CD14-positive monocyte (primary cell): ENCODE results near the gene EIF2S1. TPM values are rescaled to one million over a fixed set of nuclear protein-coding genes. Genes with fewer than 3 reads are reported as not detected.

Experiments
- DNase-seq, 3 donors: peaks; one replicate each; pipeline ENCODE4 v3.0.0-alpha.2; 2011 to 2022
- H2AFZ ChIP-seq: 2 replicates; pipeline ENCODE4 v1.6.0; 2012; ENCODE audit warnings: mild to moderate bottlenecking, low read depth, low read length, inconsistent platforms; ENCODE audit not compliant: insufficient read depth, poor library complexity, severe bottlenecking
- H3K27ac ChIP-seq, 2 donors: 1 replicate in 1 of 2; 2 replicates in 1 of 2; pipeline ENCODE4 v1.5.1; 2012 to 2013; ENCODE audit warnings: low read length in 2 of 2, control low read depth in 1 of 2, inconsistent platforms in 1 of 2, low read depth in 1 of 2, mild to moderate bottlenecking in 1 of 2
- H3K27me3 ChIP-seq, 2 donors: one replicate each; pipeline versions ENCODE4 v1.6.0 to v1.6.1; 2011 to 2013; ENCODE audit warnings: low read length in 2 of 2; ENCODE audit not compliant: control insufficient read depth in 2 of 2, insufficient read depth in 2 of 2
- H3K36me3 ChIP-seq, 2 donors: replicated peaks in 1 of 2; 1 replicate in 1 of 2; 2 replicates in 1 of 2; pipeline versions ENCODE4 v1.5.1 to v1.6.1; 2012 to 2013; ENCODE audit warnings: low read length in 2 of 2, control low read depth in 1 of 2, inconsistent platforms in 1 of 2, mild to moderate bottlenecking in 1 of 2; ENCODE audit not compliant: insufficient read depth in 2 of 2, control insufficient read depth in 1 of 2
- H3K4me1 ChIP-seq, 2 donors: 1 replicate in 1 of 2; 2 replicates in 1 of 2; pipeline versions ENCODE4 v1.5.1 to v1.6.1; 2012 to 2013; ENCODE audit warnings: low read length in 2 of 2, control low read depth in 1 of 2, inconsistent platforms in 1 of 2, mild to moderate bottlenecking in 1 of 2, moderate library complexity in 1 of 2; ENCODE audit not compliant: insufficient read depth in 2 of 2, control insufficient read depth in 1 of 2
- H3K4me2 ChIP-seq: replicated peaks from 2 replicates; pipeline ENCODE3; 2012; ENCODE audit warnings: low read length, moderate library complexity, mild to moderate bottlenecking; ENCODE audit not compliant: poor library complexity, severe bottlenecking; ENCODE audit errors: extremely low read depth
- H3K4me3 ChIP-seq, 3 experiments: fragments of 200-600 bp in 1 of 3; sonication (generic) in 1 of 3; replicated peaks in 1 of 3; 1 replicate in 2 of 3; 2 replicates in 1 of 3; pipeline ENCODE4 v1.5.1; 2011 to 2013; ENCODE audit warnings: low read length in 3 of 3, mild to moderate bottlenecking in 3 of 3, control low read depth in 2 of 3, low read depth in 2 of 3, inconsistent platforms in 1 of 3, moderate library complexity in 1 of 3
- H3K79me2 ChIP-seq: 2 replicates; pipeline ENCODE4 v1.6.0; 2012; ENCODE audit warnings: mild to moderate bottlenecking, control low read depth, inconsistent platforms, low read length, moderate library complexity; ENCODE audit not compliant: insufficient read depth
- H3K9ac ChIP-seq: 2 replicates; pipeline ENCODE4 v1.6.0; 2017; ENCODE audit warnings: low read length, mild to moderate bottlenecking; ENCODE audit not compliant: insufficient read depth, poor library complexity, severe bottlenecking
- H3K9me3 ChIP-seq, 2 donors: replicated peaks in 1 of 2; 1 replicate in 1 of 2; 2 replicates in 1 of 2; pipeline versions ENCODE4 v1.5.1 to v1.6.1; 2012 to 2013; ENCODE audit warnings: low read length in 2 of 2, control low read depth in 1 of 2; ENCODE audit not compliant: control insufficient read depth in 1 of 2, insufficient read depth in 1 of 2
- H4K20me1 ChIP-seq: 2 replicates; pipeline ENCODE4 v1.6.0; 2012; ENCODE audit warnings: mild to moderate bottlenecking, low read length, control low read depth, moderate library complexity; ENCODE audit not compliant: insufficient read depth
- H3K27ac Mint-ChIP-seq, 7 donors: one replicate each; pipeline ENCODE4 v1.8.0; 2020; ENCODE audit warnings: mild to moderate bottlenecking in 7 of 7, mixed read lengths in 7 of 7, moderate library complexity in 6 of 7, inconsistent platforms in 2 of 7
- H3K27me3 Mint-ChIP-seq, 3 donors: one replicate each; pipeline ENCODE4 v1.8.0; 2021 to 2022; ENCODE audit warnings: low read depth in 3 of 3, mild to moderate bottlenecking in 3 of 3, mixed read lengths in 3 of 3, moderate library complexity in 3 of 3, inconsistent platforms in 1 of 3
- H3K36me3 Mint-ChIP-seq, 2 donors: one replicate each; pipeline ENCODE4 v1.8.0; 2020; ENCODE audit warnings: mixed read lengths in 2 of 2, inconsistent platforms in 1 of 2, mild to moderate bottlenecking in 1 of 2
- H3K4me1 Mint-ChIP-seq: one replicate; pipeline ENCODE4 v1.8.0; 2020; ENCODE audit warnings: mild to moderate bottlenecking, mixed read lengths
- H3K4me3 Mint-ChIP-seq, 2 donors: one replicate each; pipeline ENCODE4 v1.8.0; 2020; ENCODE audit warnings: mild to moderate bottlenecking in 2 of 2, mixed read lengths in 2 of 2, moderate library complexity in 1 of 2
- H3K9me3 Mint-ChIP-seq, 7 donors: one replicate each; pipeline ENCODE4 v1.8.0; 2020 to 2022; ENCODE audit warnings: mixed read lengths in 7 of 7, mild to moderate bottlenecking in 6 of 7, moderate library complexity in 6 of 7, inconsistent platforms in 2 of 7
- CTCF ChIP-seq: fragments of 200-600 bp; IDR thresholded peaks from one replicate; pipeline ENCODE4 v1.8.0; 2022; ENCODE audit warnings: antibody characterized with exemption, mild to moderate bottlenecking
- WGBS: methylation state at CpG from one replicate; pipeline ENCODE4 v1.1.5; 2013; ENCODE audit warnings: missing lambda C conversion rate; ENCODE audit not compliant: insufficient coverage; 5-methylcytosine and 5-hydroxymethylcytosine counted together
- intact Hi-C, 2 donors: fragments of 100-400 bp; cut with micrococcal nuclease; formaldehyde crosslinking; loops; one replicate each; pipeline versions ENCODE4 v1.15.0 to v1.15.1; 2023
- polyA plus RNA-seq, 3 donors: library from polyadenylated mRNA; depleted of rRNA in 1 of 3; unstranded in 2 of 3; stranded (reverse) in 1 of 3; fragments of 300-500 nt in 2 of 3; fragments of >200 nt in 1 of 3; fragmentation: Illumina TruSeq in 2 of 3; gene quantifications; 1 replicate in 2 of 3; 2 replicates in 1 of 3; pipeline ENCODE4 v1.2.3, GENCODE V29; 2012 to 2021

EIF2S1 gene
- polyA plus RNA-seq, 3 donors = 21.9 to 111 (median 110) TPM

- Histone ChIP-seq H3K9me3 (no peaks in the 10 kb centered on the region), H3K36me3 (no peaks in the 10 kb centered on the region), H3K9ac (no peak overlapping the region), H3K4me1 (no peaks in the 10 kb centered on the region), H3K79me2 (no peaks in the 10 kb centered on the region), H3K4me3 (no peak overlapping the region), H3K4me2 (no peak overlapping the region), H3K27ac (no peak overlapping the region), H4K20me1 (no peaks in the 10 kb centered on the region), H3K27me3 (peaks cover 6 to 13% of the 10 kb centered on the region in 2 donors), H2AFZ (no peak overlapping the region)
- Mint-ChIP-seq H3K4me1 (peaks cover 1% of the 10 kb centered on the region), H3K4me3 (no peak overlapping the region), H3K27ac (no peak overlapping the region), H3K36me3 (no peaks in the 10 kb centered on the region), H3K9me3 (no peaks in the 10 kb centered on the region), H3K27me3 (peaks cover 21 to 36% (median 24%) of the 10 kb centered on the region in 3 donors)
- 86% methylated on average over 8 of the region's 9 CpGs for WGBS
- intact Hi-C loops = loop anchor here (5.0 to 10.0 kb wide), 3 partner anchors 143 to 275 kb away; partner anchors contain the start of gene RDH12 (in 1 of the 2)
- DNase-seq = no peak
- no peak for TF ChIP-seq CTCF
Observed at GRCh38 chr14:67429510-67430205, 69.5 kb downstream of the EIF2S1 start.

GRCh38 chr14:67432050-67432564, 72.0 kb downstream of the EIF2S1 start:
- H3K9me3 Mint-ChIP-seq = no peaks in the 10 kb centered on the region
- intact Hi-C loops = no loop called here
- H3K27me3 Mint-ChIP-seq = peaks cover 7 to 23% (median 14%) of the 10 kb centered on the region in 3 donors
- Histone ChIP-seq H3K27me3 (no peaks in the 10 kb centered on the region), H3K4me1 (no peaks in the 10 kb centered on the region), H4K20me1 (no peaks in the 10 kb centered on the region), H3K27ac (no peak overlapping the region), H3K4me3 (no peak overlapping the region), H2AFZ (no peak overlapping the region), H3K36me3 (no peaks in the 10 kb centered on the region), H3K79me2 (no peaks in the 10 kb centered on the region), H3K9ac (no peak overlapping the region), H3K9me3 (no peaks in the 10 kb centered on the region), H3K4me2 (no peak overlapping the region)
- no peak overlapping the region for H3K27ac Mint-ChIP-seq
- no peak for TF ChIP-seq CTCF
- WGBS = 90% methylated on average over 4 of the region's 7 CpGs
- no peak overlapping the region for H3K4me3 Mint-ChIP-seq
- H3K36me3 Mint-ChIP-seq = no peaks in the 10 kb centered on the region
- no peaks in the 10 kb centered on the region for H3K4me1 Mint-ChIP-seq
- DNase-seq = no peak
